Suprapubic skin (tissue), 3 donors: ENCODE results near the gene NVL.

Experiments
- CTCF ChIP-seq, 2 donors: fragments of 200-600 bp in 1 of 2; fragments of 450-650 bp in 1 of 2; sonication (generic) in 1 of 2; IDR thresholded peaks; one replicate each; pipeline ENCODE4 v1.5.1; 2016 to 2019; ENCODE audit warnings: antibody characterized with exemption in 2 of 2, mild to moderate bottlenecking in 1 of 2, moderate library complexity in 1 of 2
- POLR2AphosphoS5 ChIP-seq, 3 donors: sonication (generic); formaldehyde crosslinking; IDR thresholded peaks; one replicate each; pipeline ENCODE4 v1.6.1; 2017; ENCODE audit warnings: antibody characterized with exemption in 3 of 3

GRCh38 chr1:224373008-224373590 lies 43.1 kb upstream of the NVL start:
- TF ChIP-seq CTCF (IDR thresholded peaks at IDR 0.05) (no peak), POLR2AphosphoS5 (IDR thresholded peaks at IDR 0.05) (no peak)
